ENCODE measurements around the gene ACCSL.

The ACCSL gene

GRCh38 chr11:44028816-44029506 lies 18.8 kb upstream of the ACCSL start:
- Histone ChIP-seq H3K4me3 (IDR thresholded peaks at IDR 0.05; ENCODE audit: insufficient read depth, low read depth, low read length) (no peak overlapping the region), H3K4me2 (no peak overlapping the region), H3K79me2 (ENCODE audit: insufficient read depth, low read depth) (no peaks in the 10 kb centered on the region), H3K36me3 (ENCODE audit: insufficient read depth) (no peaks in the 10 kb centered on the region), H2AFZ (ENCODE audit: low read depth) (no peak overlapping the region), H3K4me1 (ENCODE audit: low read depth, poor library complexity, severe bottlenecking) (no peaks in the 10 kb centered on the region), H3K9ac (no peak overlapping the region), H3K27me3 (ENCODE audit: insufficient read depth, low read depth) (no peaks in the 10 kb centered on the region), H3K27ac (no peak overlapping the region), H4K20me1 (ENCODE audit: insufficient read depth) (no peaks in the 10 kb centered on the region)
- TF ChIP-seq, protein P1, sequence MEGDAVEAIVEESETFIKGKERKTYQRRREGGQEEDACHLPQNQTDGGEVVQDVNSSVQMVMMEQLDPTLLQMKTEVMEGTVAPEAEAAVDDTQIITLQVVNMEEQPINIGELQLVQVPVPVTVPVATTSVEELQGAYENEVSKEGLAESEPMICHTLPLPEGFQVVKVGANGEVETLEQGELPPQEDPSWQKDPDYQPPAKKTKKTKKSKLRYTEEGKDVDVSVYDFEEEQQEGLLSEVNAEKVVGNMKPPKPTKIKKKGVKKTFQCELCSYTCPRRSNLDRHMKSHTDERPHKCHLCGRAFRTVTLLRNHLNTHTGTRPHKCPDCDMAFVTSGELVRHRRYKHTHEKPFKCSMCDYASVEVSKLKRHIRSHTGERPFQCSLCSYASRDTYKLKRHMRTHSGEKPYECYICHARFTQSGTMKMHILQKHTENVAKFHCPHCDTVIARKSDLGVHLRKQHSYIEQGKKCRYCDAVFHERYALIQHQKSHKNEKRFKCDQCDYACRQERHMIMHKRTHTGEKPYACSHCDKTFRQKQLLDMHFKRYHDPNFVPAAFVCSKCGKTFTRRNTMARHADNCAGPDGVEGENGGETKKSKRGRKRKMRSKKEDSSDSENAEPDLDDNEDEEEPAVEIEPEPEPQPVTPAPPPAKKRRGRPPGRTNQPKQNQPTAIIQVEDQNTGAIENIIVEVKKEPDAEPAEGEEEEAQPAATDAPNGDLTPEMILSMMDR (conservative IDR thresholded peaks at IDR 0.05; ENCODE audit: low read depth, low read length), result no peak

DNA sequence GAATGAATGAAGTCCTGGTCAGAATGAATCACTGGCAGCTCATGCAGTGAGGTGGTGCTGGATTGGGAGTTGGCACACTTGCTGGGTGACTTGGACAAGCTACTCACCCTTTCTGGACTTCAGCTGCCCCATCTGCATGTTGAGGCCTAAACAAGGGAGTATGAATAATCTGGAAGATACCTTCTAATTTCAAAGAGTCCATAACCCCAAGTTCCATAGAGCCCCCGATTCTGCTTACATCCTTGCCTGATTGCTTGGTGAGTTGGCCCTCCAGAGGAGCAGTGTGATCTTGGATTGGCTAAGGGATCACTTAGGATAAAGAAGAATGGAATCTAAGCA lies 18.3 kb upstream of the ACCSL start:
- no peaks in the 10 kb centered on the region for H3K27me3 ChIP-seq (ENCODE audit: insufficient read depth, low read depth)
- TF ChIP-seq, protein P1 (conservative IDR thresholded peaks at IDR 0.05; ENCODE audit: low read depth, low read length), result no peak
- H3K79me2 ChIP-seq (ENCODE audit: insufficient read depth, low read depth), result no peaks in the 10 kb centered on the region
- no peak overlapping the region for H3K4me3 ChIP-seq (IDR thresholded peaks at IDR 0.05; ENCODE audit: insufficient read depth, low read depth, low read length)
- H4K20me1 ChIP-seq (ENCODE audit: insufficient read depth), result no peaks in the 10 kb centered on the region
- no peak overlapping the region for H2AFZ ChIP-seq (ENCODE audit: low read depth)
- H3K27ac ChIP-seq, result no peak overlapping the region
- H3K4me2 ChIP-seq, result no peak overlapping the region
- H3K9ac ChIP-seq, result no peak overlapping the region
- no peaks in the 10 kb centered on the region for H3K4me1 ChIP-seq (ENCODE audit: low read depth, poor library complexity, severe bottlenecking)
- no peaks in the 10 kb centered on the region for H3K36me3 ChIP-seq (ENCODE audit: insufficient read depth)

DNA sequence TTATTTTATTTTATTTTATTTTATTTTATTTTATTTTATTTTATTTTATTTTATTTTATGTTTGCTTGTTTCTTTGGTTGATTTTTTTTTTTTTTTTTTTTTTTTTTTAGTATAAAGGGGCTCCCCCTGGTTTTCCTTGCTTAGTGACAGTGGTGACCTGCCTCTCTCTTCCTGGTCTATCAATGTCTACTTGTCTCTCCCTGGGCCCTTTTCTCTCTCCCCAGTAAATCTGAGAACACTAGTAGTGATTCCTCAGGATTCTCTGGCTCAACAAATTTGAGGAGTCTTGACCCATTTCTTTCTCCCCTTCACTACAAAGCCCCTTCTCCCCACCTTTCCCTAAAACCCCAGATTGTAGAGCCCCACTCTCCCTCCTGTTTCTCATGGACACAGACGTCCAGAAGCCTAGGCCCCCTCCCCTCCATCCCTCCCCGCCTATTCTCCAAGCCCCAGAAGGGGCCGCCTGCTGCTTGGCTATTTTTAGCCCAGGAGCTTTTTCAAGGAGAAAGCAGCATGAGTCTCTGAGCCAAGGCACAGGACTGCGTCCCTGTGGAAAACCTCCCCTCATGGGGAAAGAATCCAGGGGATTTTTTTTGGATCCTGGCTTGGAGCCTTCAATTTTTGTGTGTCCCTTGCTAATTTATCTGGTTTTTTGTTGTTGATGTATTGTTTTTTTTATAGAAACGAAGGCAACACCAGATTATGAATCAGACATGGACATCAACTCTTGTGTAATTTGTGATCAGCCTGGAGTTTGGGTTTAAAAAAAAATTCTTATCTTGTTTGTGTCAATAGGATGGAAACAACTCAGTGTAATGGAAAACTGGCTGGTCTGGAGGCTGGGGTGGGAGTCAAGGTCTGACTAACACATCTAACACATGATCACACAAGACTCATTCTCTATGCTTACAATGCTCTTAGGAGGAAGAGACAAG lies 17.5 kb upstream of the ACCSL start:
- Histone ChIP-seq H3K4me2 (no peak overlapping the region), H3K27ac (no peak overlapping the region), H3K4me1 (ENCODE audit: low read depth, poor library complexity, severe bottlenecking) (no peaks in the 10 kb centered on the region)

GRCh38 chr11:44030996-44031395 lies 16.8 kb upstream of the ACCSL start:
- Histone ChIP-seq H2AFZ (ENCODE audit: low read depth) (no peak overlapping the region), H3K4me1 (ENCODE audit: low read depth, poor library complexity, severe bottlenecking) (no peaks in the 10 kb centered on the region)

More for the DNA sequence above, 17.5 kb upstream of the ACCSL start:
- H3K9ac ChIP-seq, result no peak overlapping the region
- TF ChIP-seq, protein P1 (conservative IDR thresholded peaks at IDR 0.05; ENCODE audit: low read depth, low read length), result no peak
- no peak overlapping the region for H2AFZ ChIP-seq (ENCODE audit: low read depth)
- no peaks in the 10 kb centered on the region for H3K79me2 ChIP-seq (ENCODE audit: insufficient read depth, low read depth)
- no peaks in the 10 kb centered on the region for H3K27me3 ChIP-seq (ENCODE audit: insufficient read depth, low read depth)
- no peak overlapping the region for H3K4me3 ChIP-seq (IDR thresholded peaks at IDR 0.05; ENCODE audit: insufficient read depth, low read depth, low read length)
- H3K36me3 ChIP-seq (ENCODE audit: insufficient read depth), result no peaks in the 10 kb centered on the region
- H4K20me1 ChIP-seq (ENCODE audit: insufficient read depth), result no peaks in the 10 kb centered on the region

More at GRCh38 chr11:44030996-44031395, 16.8 kb upstream of the ACCSL start:
- Histone ChIP-seq H3K9ac (no peak overlapping the region), H3K36me3 (ENCODE audit: insufficient read depth) (no peaks in the 10 kb centered on the region), H3K27me3 (ENCODE audit: insufficient read depth, low read depth) (no peaks in the 10 kb centered on the region), H3K4me3 (IDR thresholded peaks at IDR 0.05; ENCODE audit: insufficient read depth, low read depth, low read length) (no peak overlapping the region), H3K27ac (no peak overlapping the region), H3K4me2 (no peak overlapping the region), H4K20me1 (ENCODE audit: insufficient read depth) (no peaks in the 10 kb centered on the region), H3K79me2 (ENCODE audit: insufficient read depth, low read depth) (no peaks in the 10 kb centered on the region)
- TF ChIP-seq, protein P1 (conservative IDR thresholded peaks at IDR 0.05; ENCODE audit: low read depth, low read length), result no peak
